HG03457 (cell line): ENCODE measurements around the gene TSSK6.
"Not testable (repeated sequence)": the region's sequence is repeated elsewhere in the genome, so short reads cannot be mapped to it uniquely, and the experiment has no call there.

Source experiments
- ATAC-seq: cut with Tn5 transposase; IDR thresholded peaks from one replicate; pipeline ENCODE4 v1.9.1; 2021; ENCODE audit warnings: moderate number of reproducible peaks; ENCODE audit not compliant: unreplicated experiment

Gene TSSK6

GRCh38 chr19:19488875-19489690 lies 26.3 kb downstream of the TSSK6 start:
- peak; percentile 41 for ATAC-seq

- ATAC-seq: no peak
Measured at GRCh38 chr19:19487950-19488874, 27.1 kb downstream of the TSSK6 start.

GRCh38 chr19:19487077-19487949 lies 28.0 kb downstream of the TSSK6 start:
- no peak for ATAC-seq

- ATAC-seq: no peak
Measured at GRCh38 chr19:19486343-19487076, 28.8 kb downstream of the TSSK6 start.

GRCh38 chr19:19485998-19486290 lies 29.4 kb downstream of the TSSK6 start:
- no peak for ATAC-seq

- ATAC-seq: no peak
Measured at GRCh38 chr19:19485161-19485997, 30.0 kb downstream of the TSSK6 start.

GRCh38 chr19:19482809-19483596 lies 32.3 kb downstream of the TSSK6 start:
- ATAC-seq: no peak

GRCh38 chr19:19480688-19481087 lies 34.7 kb downstream of the TSSK6 start:
- ATAC-seq: no peak

- ATAC-seq: no peak
Measured at GRCh38 chr19:19477705-19478383, 37.5 kb downstream of the TSSK6 start.

- ATAC-seq: no peak
Measured at GRCh38 chr19:19475849-19476828, 39.2 kb downstream of the TSSK6 start.

- ATAC-seq: no peak
Measured at GRCh38 chr19:19475015-19475765, 40.2 kb downstream of the TSSK6 start.

GRCh38 chr19:19472106-19472505 lies 43.2 kb downstream of the TSSK6 start:
- ATAC-seq: not testable (repeated sequence)

- ATAC-seq: no peak
Measured at GRCh38 chr19:19471682-19472081, 43.7 kb downstream of the TSSK6 start.

GRCh38 chr19:19470579-19470978 lies 44.8 kb downstream of the TSSK6 start:
- no peak for ATAC-seq

GRCh38 chr19:19468424-19469050 lies 46.8 kb downstream of the TSSK6 start:
- no peak for ATAC-seq

- no peak for ATAC-seq
Measured at GRCh38 chr19:19466201-19466600, 49.1 kb downstream of the TSSK6 start.
